ENCODE results near the gene PTK7.
A peak's percentile ranks its signal among the peaks of the same experiment; 100 is the strongest.

GRCh38 chr6:43174263-43175112 lies 98.4 kb downstream of the PTK7 start:
- no peak; the same call in none of the 2 replicates for TF ChIP-seq MAX (IDR thresholded peaks at IDR 0.05)
- TF ChIP-seq PHF8 (conservative IDR thresholded peaks at IDR 0.05; ENCODE audit: low read depth, low read length) = peak; percentile 50; the same call in 1 of the 2 replicates
- TF ChIP-seq CHD1 (IDR thresholded peaks at IDR 0.05; ENCODE audit: low read depth, low read length) = no peak
- TF ChIP-seq HDAC2 (IDR thresholded peaks at IDR 0.05; ENCODE audit: borderline replicate concordance in 1 of 2, low read depth in 2 of 2, low read length in 2 of 2) = no peak
- no peak for TF ChIP-seq BRCA1 (IDR thresholded peaks at IDR 0.05; ENCODE audit: low read depth, low read length)
- TF ChIP-seq RBBP5 (IDR thresholded peaks at IDR 0.05; ENCODE audit: borderline replicate concordance, low read depth, low read length) = peak; percentile 48; the same call in 1 of the 2 replicates
